Body of pancreas (tissue), 4 donors: ENCODE measurements around the gene SIT1. TPM values are rescaled to one million over a fixed set of nuclear protein-coding genes. Genes with fewer than 3 reads are reported as not detected.

Source experiments
- ATAC-seq: fragments of 150-250 bp; one replicate; pipeline ENCODE4 v1.9.1; 2016
- DNase-seq, 4 donors: peaks; one replicate each; pipeline ENCODE4 v3.0.0-alpha.2; 2019
- H3K27ac ChIP-seq, 4 donors: fragments of 200-600 bp; sonication (generic); 1 replicate in 3 of 4; 2 replicates in 1 of 4; pipeline versions ENCODE4 v1.5.1 to v1.6.1; 2016 to 2019; ENCODE audit warnings: mild to moderate bottlenecking in 1 of 4, mixed read lengths in 1 of 4, moderate library complexity in 1 of 4
- H3K27me3 ChIP-seq, 2 donors: fragments of 200-600 bp; sonication (generic); one replicate each; pipeline ENCODE4 v1.6.0; 2016; ENCODE audit warnings: mild to moderate bottlenecking in 1 of 2
- H3K36me3 ChIP-seq, 2 donors: fragments of 200-600 bp; sonication (generic); replicated peaks in 1 of 2; 2 replicates each; pipeline ENCODE4 v1.5.1; 2016; ENCODE audit warnings: low read depth in 2 of 2; ENCODE audit not compliant: insufficient read depth in 1 of 2
- H3K4me1 ChIP-seq: fragments of 200-600 bp; sonication (generic); one replicate; pipeline ENCODE4 v1.6.0; 2016
- H3K4me3 ChIP-seq, 2 donors: fragments of 200-600 bp; sonication (generic); 1 replicate in 1 of 2; 2 replicates in 1 of 2; pipeline ENCODE4 v1.5.1; 2016 to 2019
- H3K9me3 ChIP-seq, 3 donors: fragments of 200-600 bp; sonication (generic); 1 replicate in 2 of 3; 2 replicates in 1 of 3; pipeline ENCODE4 v1.5.1; 2016
- POLR2A ChIP-seq, 3 donors: fragments of 450-650 bp; IDR thresholded peaks; one replicate each; pipeline ENCODE4 v1.6.1; 2016; ENCODE audit warnings: antibody characterized with exemption in 3 of 3, mild to moderate bottlenecking in 2 of 3
- WGBS, 2 donors: methylation state at CpG; one replicate each; pipeline ENCODE4 v1.1.5; 2017; 5-methylcytosine and 5-hydroxymethylcytosine counted together
- intact Hi-C: fragments of 100-400 bp; cut with DNase I; formaldehyde crosslinking; loops from one replicate; pipeline ENCODE4 v1.15.1; 2023
- total RNA-seq, 2 donors: library from RNA; depleted of rRNA; stranded (reverse); fragments of >200 nt; gene quantifications; one replicate each; pipeline ENCODE4 v1.1.0, GENCODE V29; 2016
- TF ChIP-seq, protein P1 (sequence below), 7 experiments: fragments of 450-650 bp in 4 of 7; fragments of 200-600 bp in 3 of 7; sonication (generic) in 3 of 7; IDR thresholded peaks; one replicate each; pipeline ENCODE4 v1.5.1; 2016 to 2019; ENCODE audit warnings: antibody characterized with exemption in 7 of 7

Gene SIT1
- total RNA-seq, 2 donors from 2014 or later: 0.26 TPM; not detected in 1

DNA sequence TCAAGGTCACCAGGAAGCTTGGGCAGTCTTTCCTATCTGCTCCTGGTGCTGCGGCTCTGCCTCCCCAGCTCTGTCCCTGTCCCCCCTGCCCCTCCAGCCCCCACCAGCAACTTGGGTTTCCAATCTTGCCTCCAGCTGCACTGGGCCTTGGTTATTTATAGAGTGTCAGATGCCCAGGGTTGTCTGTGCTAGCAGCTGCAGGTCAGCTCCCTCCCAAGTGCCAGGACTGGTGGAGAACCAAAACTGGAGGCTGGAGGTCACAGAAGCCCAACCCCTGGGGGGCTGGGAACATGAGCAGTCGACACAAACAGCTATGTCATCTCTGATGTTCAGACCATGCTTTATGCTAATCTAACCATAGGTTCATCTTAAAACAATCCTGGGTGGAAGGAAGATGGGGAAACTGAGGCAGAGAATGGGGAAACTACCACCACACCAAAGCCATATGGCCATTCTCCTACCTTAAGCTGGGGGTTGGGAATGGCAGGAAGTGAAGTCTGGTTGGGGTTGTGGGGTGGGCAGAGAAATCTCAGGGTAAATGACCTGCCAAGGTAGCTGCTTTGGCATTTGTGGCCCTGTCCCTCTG, 37.3 kb upstream of the SIT1 start:
- WGBS, 2 donors: 87 to 100% methylated on average over 1 to 2 of the region's 2 CpGs
- Histone ChIP-seq H3K36me3 (no peaks in the 10 kb centered on the region), H3K27ac (no peak overlapping the region), H3K9me3 (no peaks in the 10 kb centered on the region), H3K4me1 (peaks cover 11% of the 10 kb centered on the region), H3K27me3 (no peaks in the 10 kb centered on the region), H3K4me3 (no peak overlapping the region)
- ATAC-seq (no peak), DNase-seq (no peak)
- intact Hi-C loops: no loop called here
- TF ChIP-seq, protein P1, sequence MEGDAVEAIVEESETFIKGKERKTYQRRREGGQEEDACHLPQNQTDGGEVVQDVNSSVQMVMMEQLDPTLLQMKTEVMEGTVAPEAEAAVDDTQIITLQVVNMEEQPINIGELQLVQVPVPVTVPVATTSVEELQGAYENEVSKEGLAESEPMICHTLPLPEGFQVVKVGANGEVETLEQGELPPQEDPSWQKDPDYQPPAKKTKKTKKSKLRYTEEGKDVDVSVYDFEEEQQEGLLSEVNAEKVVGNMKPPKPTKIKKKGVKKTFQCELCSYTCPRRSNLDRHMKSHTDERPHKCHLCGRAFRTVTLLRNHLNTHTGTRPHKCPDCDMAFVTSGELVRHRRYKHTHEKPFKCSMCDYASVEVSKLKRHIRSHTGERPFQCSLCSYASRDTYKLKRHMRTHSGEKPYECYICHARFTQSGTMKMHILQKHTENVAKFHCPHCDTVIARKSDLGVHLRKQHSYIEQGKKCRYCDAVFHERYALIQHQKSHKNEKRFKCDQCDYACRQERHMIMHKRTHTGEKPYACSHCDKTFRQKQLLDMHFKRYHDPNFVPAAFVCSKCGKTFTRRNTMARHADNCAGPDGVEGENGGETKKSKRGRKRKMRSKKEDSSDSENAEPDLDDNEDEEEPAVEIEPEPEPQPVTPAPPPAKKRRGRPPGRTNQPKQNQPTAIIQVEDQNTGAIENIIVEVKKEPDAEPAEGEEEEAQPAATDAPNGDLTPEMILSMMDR (IDR thresholded peaks at IDR 0.05): no peak
- TF ChIP-seq POLR2A (IDR thresholded peaks at IDR 0.05): no peak

DNA sequence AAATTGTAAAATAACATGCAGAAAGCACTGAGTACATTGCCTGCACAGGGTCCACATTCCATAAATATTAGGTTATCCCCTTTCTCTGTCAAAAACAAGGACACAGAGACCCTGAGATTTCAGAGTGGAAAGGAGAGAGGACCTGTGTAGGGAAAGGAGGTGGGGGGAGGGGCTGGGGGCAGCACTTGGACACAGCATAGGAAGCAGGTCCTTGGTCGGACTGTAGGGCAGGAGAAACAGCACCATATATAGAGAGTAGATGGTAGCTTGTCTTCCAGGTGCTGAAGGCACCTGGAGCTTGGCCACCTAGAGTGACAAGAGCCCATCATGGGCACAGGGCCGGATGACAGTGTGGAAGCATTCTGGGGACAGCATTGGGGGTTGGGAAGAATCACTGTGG, 36.6 kb upstream of the SIT1 start:
- H3K4me1 ChIP-seq: peaks cover 11% of the 10 kb centered on the region
- H3K4me3 ChIP-seq: no peak overlapping the region
- TF ChIP-seq, protein P1 (IDR thresholded peaks at IDR 0.05): no peak
- no peak for TF ChIP-seq POLR2A (IDR thresholded peaks at IDR 0.05)
- H3K27ac ChIP-seq: no peak overlapping the region
- intact Hi-C loops: no loop called here
- no peaks in the 10 kb centered on the region for H3K9me3 ChIP-seq
- WGBS, 2 donors: 84% methylated on average over 2 of the region's 2 CpGs
- ATAC-seq (no peak), DNase-seq (no peak)
- H3K27me3 ChIP-seq: no peaks in the 10 kb centered on the region
- no peaks in the 10 kb centered on the region for H3K36me3 ChIP-seq

DNA sequence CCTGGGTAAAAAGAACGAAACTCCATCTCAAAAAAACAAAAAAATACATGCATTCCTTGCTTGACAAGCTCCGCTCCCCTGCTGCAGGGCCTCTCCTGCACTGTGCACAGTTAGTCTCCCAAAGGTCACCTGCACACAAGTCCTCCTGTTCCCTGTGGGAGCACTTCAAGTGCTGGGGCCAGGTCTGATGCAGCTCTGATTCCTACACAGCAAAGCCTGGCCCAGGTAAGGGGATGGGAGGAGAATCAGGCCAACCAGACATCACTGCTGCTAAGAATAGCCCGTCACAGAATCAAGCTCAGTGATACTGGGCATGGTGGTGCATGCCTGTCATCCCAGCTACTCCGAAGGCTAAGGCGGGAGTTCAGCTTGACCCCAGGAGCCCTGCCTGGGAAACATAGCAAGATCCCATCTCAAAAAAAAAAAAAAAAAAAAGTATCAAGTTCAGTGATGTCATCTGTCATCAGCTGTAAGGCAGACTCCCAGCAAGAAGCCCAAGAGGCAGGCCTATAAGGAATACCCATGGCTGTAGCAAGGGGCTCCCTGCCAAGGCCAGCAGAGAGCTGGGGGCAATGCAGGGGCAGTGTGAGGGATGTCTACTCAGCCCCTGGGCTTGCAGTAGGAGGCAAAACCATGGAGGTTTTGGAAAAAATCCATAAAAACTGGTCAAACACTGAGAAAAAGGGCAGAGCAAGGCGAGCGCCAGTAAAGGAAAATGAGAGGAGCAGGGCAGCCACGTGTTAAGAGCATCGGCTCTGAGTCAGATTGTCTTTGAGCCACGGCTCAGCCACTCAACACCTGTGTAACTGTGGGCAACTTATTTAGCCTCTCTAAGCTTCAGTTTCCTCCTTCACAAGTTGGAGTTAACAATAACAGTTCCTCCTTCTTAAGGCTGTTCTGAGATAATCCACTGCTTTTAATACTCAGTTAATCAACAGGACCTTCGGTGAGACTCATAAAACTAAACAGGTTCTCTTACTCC, 35.8 kb upstream of the SIT1 start:
- Histone ChIP-seq H3K4me3 (no peak overlapping the region), H3K9me3 (no peaks in the 10 kb centered on the region), H3K36me3 (no peaks in the 10 kb centered on the region), H3K4me1 (peaks cover 11% of the 10 kb centered on the region), H3K27me3 (no peaks in the 10 kb centered on the region), H3K27ac (no peak overlapping the region)
- TF ChIP-seq, protein P1 (IDR thresholded peaks at IDR 0.05): no peak
- TF ChIP-seq POLR2A (IDR thresholded peaks at IDR 0.05): no peak
- DNase-seq (no peak), ATAC-seq (no peak)
- 80 to 85% methylated on average over 11 of the region's 11 CpGs for WGBS, 2 donors
- intact Hi-C loops: no loop called here

GRCh38 chr9:35685506-35685905, 34.8 kb upstream of the SIT1 start:
- TF ChIP-seq, protein P1 (IDR thresholded peaks at IDR 0.05): no peak
- TF ChIP-seq POLR2A (IDR thresholded peaks at IDR 0.05): no peak
- no peak overlapping the region for H3K27ac ChIP-seq
- no peak for ATAC-seq
- H3K4me1 ChIP-seq: peaks cover 7% of the 10 kb centered on the region
- 81 to 88% methylated on average over 10 to 13 of the region's 13 CpGs for WGBS, 2 donors
- H3K9me3 ChIP-seq: no peaks in the 10 kb centered on the region
- intact Hi-C loops: no loop called here
- DNase-seq: no peak
- no peaks in the 10 kb centered on the region for H3K36me3 ChIP-seq
- no peak overlapping the region for H3K4me3 ChIP-seq
- no peaks in the 10 kb centered on the region for H3K27me3 ChIP-seq
